Measurements from ENCODE around the gene BRAT1. TPM values are rescaled to one million over a fixed set of nuclear protein-coding genes. Genes with fewer than 3 reads are reported as not detected.

BRAT1 gene
- total RNA-seq, 1 experiment from 2014 or later = 50.0 TPM

DNA sequence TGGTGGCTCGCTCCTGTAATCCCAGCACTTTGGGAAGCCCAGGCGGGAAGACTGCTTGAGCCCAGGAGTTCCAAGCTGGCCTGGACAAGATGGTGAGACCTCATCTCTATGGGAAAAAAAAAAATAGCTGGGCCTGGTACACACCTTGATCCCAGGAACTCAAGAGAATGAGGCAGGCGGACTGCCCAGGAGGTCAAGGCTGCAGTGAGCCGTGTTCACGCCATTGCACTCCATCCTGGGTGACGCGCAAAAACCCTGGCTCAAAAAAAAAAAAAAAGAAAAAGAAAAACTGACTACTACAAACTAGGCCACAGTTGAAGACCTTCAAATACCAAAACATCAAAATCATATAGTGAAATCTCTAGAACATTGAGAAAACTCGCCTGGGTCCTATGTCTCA lies 3.9 kb downstream of the BRAT1 start (continued):
- TF ChIP-seq EMX1 (CRISPR knock-in tag; IDR thresholded peaks at IDR 0.05) = no peak
- no peak for TF ChIP-seq CREM (CRISPR knock-in tag; IDR thresholded peaks at IDR 0.05)
- no peak for TF ChIP-seq GRHL2 (CRISPR knock-in tag; IDR thresholded peaks at IDR 0.05; ENCODE audit: insufficient replicate concordance, severe bottlenecking)
- no peak for TF ChIP-seq ZSCAN18 (CRISPR knock-in tag; IDR thresholded peaks at IDR 0.05)
- TF ChIP-seq, protein P1, sequence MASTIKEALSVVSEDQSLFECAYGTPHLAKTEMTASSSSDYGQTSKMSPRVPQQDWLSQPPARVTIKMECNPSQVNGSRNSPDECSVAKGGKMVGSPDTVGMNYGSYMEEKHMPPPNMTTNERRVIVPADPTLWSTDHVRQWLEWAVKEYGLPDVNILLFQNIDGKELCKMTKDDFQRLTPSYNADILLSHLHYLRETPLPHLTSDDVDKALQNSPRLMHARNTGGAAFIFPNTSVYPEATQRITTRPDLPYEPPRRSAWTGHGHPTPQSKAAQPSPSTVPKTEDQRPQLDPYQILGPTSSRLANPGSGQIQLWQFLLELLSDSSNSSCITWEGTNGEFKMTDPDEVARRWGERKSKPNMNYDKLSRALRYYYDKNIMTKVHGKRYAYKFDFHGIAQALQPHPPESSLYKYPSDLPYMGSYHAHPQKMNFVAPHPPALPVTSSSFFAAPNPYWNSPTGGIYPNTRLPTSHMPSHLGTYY (CRISPR knock-in tag; IDR thresholded peaks at IDR 0.05) = no peak
- TF ChIP-seq ZNF423 (CRISPR knock-in tag; IDR thresholded peaks at IDR 0.05) = no peak
- TF ChIP-seq, protein P2, sequence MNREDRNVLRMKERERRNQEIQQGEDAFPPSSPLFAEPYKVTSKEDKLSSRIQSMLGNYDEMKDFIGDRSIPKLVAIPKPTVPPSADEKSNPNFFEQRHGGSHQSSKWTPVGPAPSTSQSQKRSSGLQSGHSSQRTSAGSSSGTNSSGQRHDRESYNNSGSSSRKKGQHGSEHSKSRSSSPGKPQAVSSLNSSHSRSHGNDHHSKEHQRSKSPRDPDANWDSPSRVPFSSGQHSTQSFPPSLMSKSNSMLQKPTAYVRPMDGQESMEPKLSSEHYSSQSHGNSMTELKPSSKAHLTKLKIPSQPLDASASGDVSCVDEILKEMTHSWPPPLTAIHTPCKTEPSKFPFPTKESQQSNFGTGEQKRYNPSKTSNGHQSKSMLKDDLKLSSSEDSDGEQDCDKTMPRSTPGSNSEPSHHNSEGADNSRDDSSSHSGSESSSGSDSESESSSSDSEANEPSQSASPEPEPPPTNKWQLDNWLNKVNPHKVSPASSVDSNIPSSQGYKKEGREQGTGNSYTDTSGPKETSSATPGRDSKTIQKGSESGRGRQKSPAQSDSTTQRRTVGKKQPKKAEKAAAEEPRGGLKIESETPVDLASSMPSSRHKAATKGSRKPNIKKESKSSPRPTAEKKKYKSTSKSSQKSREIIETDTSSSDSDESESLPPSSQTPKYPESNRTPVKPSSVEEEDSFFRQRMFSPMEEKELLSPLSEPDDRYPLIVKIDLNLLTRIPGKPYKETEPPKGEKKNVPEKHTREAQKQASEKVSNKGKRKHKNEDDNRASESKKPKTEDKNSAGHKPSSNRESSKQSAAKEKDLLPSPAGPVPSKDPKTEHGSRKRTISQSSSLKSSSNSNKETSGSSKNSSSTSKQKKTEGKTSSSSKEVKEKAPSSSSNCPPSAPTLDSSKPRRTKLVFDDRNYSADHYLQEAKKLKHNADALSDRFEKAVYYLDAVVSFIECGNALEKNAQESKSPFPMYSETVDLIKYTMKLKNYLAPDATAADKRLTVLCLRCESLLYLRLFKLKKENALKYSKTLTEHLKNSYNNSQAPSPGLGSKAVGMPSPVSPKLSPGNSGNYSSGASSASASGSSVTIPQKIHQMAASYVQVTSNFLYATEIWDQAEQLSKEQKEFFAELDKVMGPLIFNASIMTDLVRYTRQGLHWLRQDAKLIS (CRISPR knock-in tag; IDR thresholded peaks at IDR 0.05; ENCODE audit: borderline replicate concordance) = no peak
- TF ChIP-seq, protein P3, sequence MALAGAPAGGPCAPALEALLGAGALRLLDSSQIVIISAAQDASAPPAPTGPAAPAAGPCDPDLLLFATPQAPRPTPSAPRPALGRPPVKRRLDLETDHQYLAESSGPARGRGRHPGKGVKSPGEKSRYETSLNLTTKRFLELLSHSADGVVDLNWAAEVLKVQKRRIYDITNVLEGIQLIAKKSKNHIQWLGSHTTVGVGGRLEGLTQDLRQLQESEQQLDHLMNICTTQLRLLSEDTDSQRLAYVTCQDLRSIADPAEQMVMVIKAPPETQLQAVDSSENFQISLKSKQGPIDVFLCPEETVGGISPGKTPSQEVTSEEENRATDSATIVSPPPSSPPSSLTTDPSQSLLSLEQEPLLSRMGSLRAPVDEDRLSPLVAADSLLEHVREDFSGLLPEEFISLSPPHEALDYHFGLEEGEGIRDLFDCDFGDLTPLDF (CRISPR knock-in tag; IDR thresholded peaks at IDR 0.05) = no peak

GRCh38 chr7:2546776-2547586 lies 8.3 kb downstream of the BRAT1 start:
- DNase-seq (ENCODE audit: low spot score) = no peak
- peak overlapping the region; percentile 36; the same call in 1 of the 2 replicates for H3K27ac Mint-ChIP-seq
- no peak for ATAC-seq
- TF ChIP-seq, protein P4, sequence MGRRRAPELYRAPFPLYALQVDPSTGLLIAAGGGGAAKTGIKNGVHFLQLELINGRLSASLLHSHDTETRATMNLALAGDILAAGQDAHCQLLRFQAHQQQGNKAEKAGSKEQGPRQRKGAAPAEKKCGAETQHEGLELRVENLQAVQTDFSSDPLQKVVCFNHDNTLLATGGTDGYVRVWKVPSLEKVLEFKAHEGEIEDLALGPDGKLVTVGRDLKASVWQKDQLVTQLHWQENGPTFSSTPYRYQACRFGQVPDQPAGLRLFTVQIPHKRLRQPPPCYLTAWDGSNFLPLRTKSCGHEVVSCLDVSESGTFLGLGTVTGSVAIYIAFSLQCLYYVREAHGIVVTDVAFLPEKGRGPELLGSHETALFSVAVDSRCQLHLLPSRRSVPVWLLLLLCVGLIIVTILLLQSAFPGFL (CRISPR knock-in tag; IDR thresholded peaks at IDR 0.05; ENCODE audit: borderline replicate concordance) = no peak
- TF ChIP-seq ESRRA (CRISPR knock-in tag; IDR thresholded peaks at IDR 0.05; ENCODE audit: borderline replicate concordance) = no peak
- TF ChIP-seq, protein P5, sequence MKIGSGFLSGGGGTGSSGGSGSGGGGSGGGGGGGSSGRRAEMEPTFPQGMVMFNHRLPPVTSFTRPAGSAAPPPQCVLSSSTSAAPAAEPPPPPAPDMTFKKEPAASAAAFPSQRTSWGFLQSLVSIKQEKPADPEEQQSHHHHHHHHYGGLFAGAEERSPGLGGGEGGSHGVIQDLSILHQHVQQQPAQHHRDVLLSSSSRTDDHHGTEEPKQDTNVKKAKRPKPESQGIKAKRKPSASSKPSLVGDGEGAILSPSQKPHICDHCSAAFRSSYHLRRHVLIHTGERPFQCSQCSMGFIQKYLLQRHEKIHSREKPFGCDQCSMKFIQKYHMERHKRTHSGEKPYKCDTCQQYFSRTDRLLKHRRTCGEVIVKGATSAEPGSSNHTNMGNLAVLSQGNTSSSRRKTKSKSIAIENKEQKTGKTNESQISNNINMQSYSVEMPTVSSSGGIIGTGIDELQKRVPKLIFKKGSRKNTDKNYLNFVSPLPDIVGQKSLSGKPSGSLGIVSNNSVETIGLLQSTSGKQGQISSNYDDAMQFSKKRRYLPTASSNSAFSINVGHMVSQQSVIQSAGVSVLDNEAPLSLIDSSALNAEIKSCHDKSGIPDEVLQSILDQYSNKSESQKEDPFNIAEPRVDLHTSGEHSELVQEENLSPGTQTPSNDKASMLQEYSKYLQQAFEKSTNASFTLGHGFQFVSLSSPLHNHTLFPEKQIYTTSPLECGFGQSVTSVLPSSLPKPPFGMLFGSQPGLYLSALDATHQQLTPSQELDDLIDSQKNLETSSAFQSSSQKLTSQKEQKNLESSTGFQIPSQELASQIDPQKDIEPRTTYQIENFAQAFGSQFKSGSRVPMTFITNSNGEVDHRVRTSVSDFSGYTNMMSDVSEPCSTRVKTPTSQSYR (CRISPR knock-in tag; IDR thresholded peaks at IDR 0.05) = no peak
- no peak for TF ChIP-seq AR (CRISPR knock-in tag; IDR thresholded peaks at IDR 0.05)
- TF ChIP-seq, protein P6, sequence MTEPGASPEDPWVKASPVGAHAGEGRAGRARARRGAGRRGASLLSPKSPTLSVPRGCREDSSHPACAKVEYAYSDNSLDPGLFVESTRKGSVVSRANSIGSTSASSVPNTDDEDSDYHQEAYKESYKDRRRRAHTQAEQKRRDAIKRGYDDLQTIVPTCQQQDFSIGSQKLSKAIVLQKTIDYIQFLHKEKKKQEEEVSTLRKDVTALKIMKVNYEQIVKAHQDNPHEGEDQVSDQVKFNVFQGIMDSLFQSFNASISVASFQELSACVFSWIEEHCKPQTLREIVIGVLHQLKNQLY (CRISPR knock-in tag; IDR thresholded peaks at IDR 0.05) = no peak
- CTCF ChIA-PET = interaction anchor here (1.5 kb wide), 1 partner anchor 78 kb away, joined by 5 read pairs; no protein-coding TSS in a partner anchor
- no peaks in the 10 kb centered on the region for H3K9me3 Mint-ChIP-seq
- H3K4me3 Mint-ChIP-seq = no peak overlapping the region
- POLR2A ChIA-PET = no interaction called here
- H3K27me3 Mint-ChIP-seq (ENCODE audit: low read depth) = no peaks in the 10 kb centered on the region
- peaks cover 58% of the 10 kb centered on the region for H3K36me3 Mint-ChIP-seq
- no peaks in the 10 kb centered on the region for H3K4me1 Mint-ChIP-seq

All from WTC11 (cell line).